Neural cell (in vitro differentiated cells): ENCODE data around the gene P2RY8. TPM values are rescaled to one million over a fixed set of nuclear protein-coding genes. Genes with fewer than 3 reads are reported as not detected.
"Not testable (repeated sequence)": the region's sequence is repeated elsewhere in the genome, so short reads cannot be mapped to it uniquely, and the experiment has no call there.

Experiments
- H2AFZ ChIP-seq: fragments of 200-600, 300-800 bp; sonication (generic), shearing (Covaris generic); 2 replicates; pipeline ENCODE4 v1.6.0; 2014; ENCODE audit warnings: low read depth, mild to moderate bottlenecking, antibody characterized with exemption, low read length, moderate library complexity
- H3F3A ChIP-seq: fragments of 200-600 bp; shearing (Covaris generic); 2 replicates; pipeline ENCODE4 v1.6.1; 2016; ENCODE audit warnings: mild to moderate bottlenecking, moderate library complexity, mixed read lengths, antibody characterized with exemption, low read length; ENCODE audit not compliant: insufficient read depth, poor library complexity, severe bottlenecking
- H3K27ac ChIP-seq: fragments of 200-600, 300-800 bp; sonication (generic), shearing (Covaris generic); 2 replicates; pipeline ENCODE4 v1.5.1; 2014; ENCODE audit warnings: mild to moderate bottlenecking, low read length, moderate library complexity
- H3K27me3 ChIP-seq: fragments of 300-800, 200-600 bp; sonication (generic), shearing (Covaris generic); 2 replicates; pipeline ENCODE4 v1.6.0; 2014; ENCODE audit warnings: mild to moderate bottlenecking, low read depth, low read length, moderate library complexity; ENCODE audit not compliant: insufficient read depth
- H3K36me3 ChIP-seq: fragments of 300-800, 200-600 bp; sonication (generic), shearing (Covaris generic); 2 replicates; pipeline ENCODE4 v1.5.1; 2014; ENCODE audit warnings: mild to moderate bottlenecking, antibody characterized with exemption, low read length, moderate library complexity; ENCODE audit not compliant: insufficient read depth
- H3K4me2 ChIP-seq: fragments of 300-800, 200-600 bp; sonication (generic), shearing (Covaris generic); 2 replicates; pipeline ENCODE4 v1.6.0; 2014; ENCODE audit warnings: mild to moderate bottlenecking, low read length
- H3K4me3 ChIP-seq: fragments of 300-800, 200-600 bp; sonication (generic), shearing (Covaris generic); 2 replicates; pipeline ENCODE4 v1.5.1; 2014; ENCODE audit warnings: mild to moderate bottlenecking, low read length, moderate library complexity
- H3K79me2 ChIP-seq: fragments of 200-600 bp; shearing (Covaris generic); replicated peaks from 2 replicates; pipeline ENCODE4 v1.6.0; 2014; ENCODE audit warnings: mild to moderate bottlenecking, low read length, moderate library complexity; ENCODE audit not compliant: insufficient read depth
- H3K9ac ChIP-seq: fragments of 300-800, 200-600 bp; sonication (generic), shearing (Covaris generic); 2 replicates; pipeline ENCODE4 v1.6.1; 2016; ENCODE audit warnings: mild to moderate bottlenecking, low read length, mixed read lengths
- H3K9me2 ChIP-seq: fragments of 200-600 bp; shearing (Covaris generic); 2 replicates; pipeline ENCODE4 v1.6.1; 2016; ENCODE audit warnings: mild to moderate bottlenecking, low read length, mixed read lengths; ENCODE audit not compliant: insufficient read depth
- H3K9me3 ChIP-seq: fragments of 200-600, 300-800 bp; sonication (generic), shearing (Covaris generic); 2 replicates; pipeline ENCODE4 v1.6.1; 2016; ENCODE audit warnings: mild to moderate bottlenecking, mixed run types, low read length, moderate library complexity, mixed read lengths
- H4K20me1 ChIP-seq: fragments of 200-600 bp; shearing (Covaris generic); 2 replicates; pipeline ENCODE4 v1.6.1; 2016; ENCODE audit warnings: mild to moderate bottlenecking, mixed run types; ENCODE audit not compliant: insufficient read depth
- EP300 ChIP-seq: fragments of 450-650 bp; conservative IDR thresholded peaks from 2 replicates; pipeline ENCODE4 v1.6.1; 2014; ENCODE audit warnings: antibody characterized with exemption, mild to moderate bottlenecking, moderate library complexity; ENCODE audit not compliant: poor library complexity, severe bottlenecking
- EZH2 ChIP-seq: fragments of 200-600, 300-800 bp; shearing (Covaris generic), sonication (generic); IDR thresholded peaks from 2 replicates; pipeline ENCODE4 v1.6.1; 2014; ENCODE audit warnings: antibody characterized with exemption, low read length, borderline replicate concordance, mild to moderate bottlenecking; ENCODE audit not compliant: insufficient read depth, poor library complexity, severe bottlenecking
- MXI1 ChIP-seq: fragments of 450-650 bp; conservative IDR thresholded peaks from 2 replicates; pipeline ENCODE4 v1.6.1; 2014; ENCODE audit warnings: antibody characterized with exemption, mild to moderate bottlenecking; ENCODE audit not compliant: poor library complexity, severe bottlenecking
- POLR2AphosphoS5 ChIP-seq: IDR thresholded peaks from 2 replicates; pipeline ENCODE4 v1.6.1; 2012
- RAD21 ChIP-seq: fragments of 450-650 bp; conservative IDR thresholded peaks from 2 replicates; pipeline ENCODE4 v1.6.1; 2014; ENCODE audit warnings: antibody characterized with exemption, mild to moderate bottlenecking, moderate library complexity
- SMC3 ChIP-seq: fragments of 450-650 bp; conservative IDR thresholded peaks from 2 replicates; pipeline ENCODE4 v1.6.1; 2014; ENCODE audit warnings: antibody characterized with exemption, mild to moderate bottlenecking, moderate library complexity; ENCODE audit not compliant: poor library complexity
- TAF1 ChIP-seq: IDR thresholded peaks from 2 replicates; pipeline ENCODE4 v1.6.1; 2012; ENCODE audit warnings: low read depth
- polyA plus RNA-seq: library from polyadenylated mRNA; depleted of rRNA; stranded (reverse); fragments of >200 nt; gene quantifications from 2 replicates; pipeline ENCODE4 v1.2.3, GENCODE V29; 2014
- TF ChIP-seq, protein P1 (sequence below): IDR thresholded peaks from 2 replicates; pipeline ENCODE4 v1.6.1; 2012; ENCODE audit warnings: borderline replicate concordance
- TF ChIP-seq, protein P2 (sequence below): fragments of 450-650 bp; IDR thresholded peaks from 2 replicates; pipeline ENCODE4 v1.5.1; 2014; ENCODE audit warnings: antibody characterized with exemption, mild to moderate bottlenecking, moderate library complexity; ENCODE audit not compliant: poor library complexity, severe bottlenecking

The P2RY8 gene
- polyA plus RNA-seq, 1 donor from 2014 or later: not detected

DNA sequence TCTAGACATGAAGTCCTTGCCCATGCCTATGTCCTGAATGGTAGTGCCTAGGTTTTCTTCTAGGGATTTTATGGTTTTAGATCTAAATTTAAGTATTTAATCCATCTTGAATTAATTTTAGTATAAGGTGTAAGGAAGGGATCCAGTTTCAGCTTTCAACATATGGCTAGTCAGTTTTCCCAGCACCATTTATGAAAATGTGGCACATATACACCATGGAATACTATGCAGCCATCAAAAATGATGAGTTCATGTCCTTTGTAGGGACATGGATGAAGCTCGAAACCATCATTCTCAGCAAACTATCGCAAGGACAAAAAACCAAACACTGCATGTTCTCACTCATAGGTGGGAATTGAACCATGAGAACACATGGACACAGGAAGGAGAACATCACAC lies 54.5 kb downstream of the P2RY8 start:
- H3K36me3 ChIP-seq: not testable (repeated sequence)

DNA sequence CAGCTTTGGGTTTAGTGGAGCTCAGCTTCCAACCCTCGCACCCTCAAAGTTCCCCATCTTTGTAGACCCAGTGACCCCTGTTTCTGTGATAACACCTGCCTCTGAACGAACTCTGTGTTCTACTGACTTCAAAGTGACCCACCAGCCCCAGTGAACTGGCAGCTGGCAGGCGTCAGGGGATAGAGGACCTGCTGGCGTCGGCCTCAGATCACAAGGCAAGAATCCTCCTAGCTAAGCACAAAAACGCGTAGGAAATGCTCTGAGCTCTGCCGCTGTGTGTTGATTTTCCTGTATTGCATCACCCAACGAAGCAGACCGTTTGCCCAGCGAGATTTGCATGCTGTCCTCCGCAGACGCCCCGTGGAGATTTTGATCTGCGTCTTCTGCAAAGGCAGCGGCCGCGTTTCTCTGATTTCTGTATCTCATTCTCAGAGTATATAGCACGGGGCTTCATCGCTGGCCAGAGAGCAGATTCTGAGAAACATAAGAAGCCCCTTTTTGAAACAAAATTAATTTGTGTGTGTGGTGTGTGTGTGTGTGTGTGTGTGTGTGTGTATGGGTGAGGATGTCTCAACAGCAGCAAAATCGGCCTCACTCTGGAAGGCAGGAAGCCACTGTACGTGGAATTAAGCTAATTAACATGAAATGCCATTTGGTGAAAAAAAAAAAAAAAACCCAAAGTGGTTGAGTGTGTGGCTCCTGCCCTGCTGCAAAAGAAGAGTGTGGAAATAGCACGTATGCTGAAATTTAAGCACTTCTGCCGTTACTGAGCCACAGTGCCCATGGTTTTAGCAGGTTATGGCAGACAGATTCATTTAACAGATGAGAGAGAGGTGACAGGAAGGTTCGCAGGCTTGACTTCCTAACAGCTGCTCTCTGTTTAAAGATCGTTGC lies 55.1 kb downstream of the P2RY8 start:
- peak overlapping the region; percentile 39 for H3K9ac ChIP-seq
- no peak overlapping the region for H3K4me2 ChIP-seq
- no peaks in the 10 kb centered on the region for H3F3A ChIP-seq
- H2AFZ ChIP-seq: peak overlapping the region; percentile 25
- no peaks in the 10 kb centered on the region for H3K9me2 ChIP-seq
- H3K27ac ChIP-seq: peak overlapping the region; percentile 37
- no peaks in the 10 kb centered on the region for H3K9me3 ChIP-seq
- H3K27me3 ChIP-seq: no peaks in the 10 kb centered on the region
- no peaks in the 10 kb centered on the region for H3K79me2 ChIP-seq
- peak; percentile 12 for TF ChIP-seq RAD21
- TF ChIP-seq EP300: no peak
- no peaks in the 10 kb centered on the region for H3K36me3 ChIP-seq
- no peaks in the 10 kb centered on the region for H4K20me1 ChIP-seq
- H3K4me3 ChIP-seq: peak overlapping the region; percentile 37

More for the DNA sequence above, 54.5 kb downstream of the P2RY8 start:
- not testable (repeated sequence) for H2AFZ ChIP-seq, H3K79me2 ChIP-seq, H3F3A ChIP-seq, H3K9me3 ChIP-seq, H3K4me3 ChIP-seq, H3K9me2 ChIP-seq, H3K9ac ChIP-seq, H3K27ac ChIP-seq, H3K27me3 ChIP-seq, H3K4me2 ChIP-seq, H4K20me1 ChIP-seq

DNA sequence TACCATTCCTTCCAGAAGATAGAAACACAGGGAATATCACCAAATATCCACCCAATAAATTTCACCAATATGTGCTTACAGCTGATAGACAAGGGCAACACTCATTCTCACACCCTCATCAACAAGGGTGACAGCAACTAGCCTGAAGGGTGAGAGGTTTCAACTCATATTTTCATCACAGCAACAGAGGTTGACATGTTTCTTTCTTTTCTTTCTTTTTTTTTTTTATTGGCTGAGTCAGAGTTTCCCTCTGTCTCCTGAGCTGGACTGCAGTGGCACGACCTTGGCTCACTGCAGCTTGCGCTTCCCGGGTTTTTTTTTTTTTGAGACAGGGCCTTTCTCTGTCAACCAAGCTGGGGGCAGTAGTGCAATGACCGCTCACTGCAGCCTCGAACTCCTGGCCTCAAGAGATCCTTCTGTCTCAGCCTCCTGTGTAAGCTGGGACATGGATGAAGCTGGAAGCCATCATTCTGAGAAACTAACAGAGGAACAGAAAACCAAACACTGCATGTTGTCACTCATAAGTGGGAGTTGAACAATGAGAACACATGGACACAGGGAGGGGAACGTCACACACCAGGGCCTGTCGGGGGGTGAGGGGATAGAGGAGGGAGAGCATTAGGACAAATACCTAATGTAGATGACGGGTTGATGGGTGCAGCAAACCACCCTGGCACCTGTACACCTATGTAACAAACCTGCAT lies 56.8 kb downstream of the P2RY8 start:
- H3K27ac ChIP-seq: no peak overlapping the region
- H4K20me1 ChIP-seq: no peaks in the 10 kb centered on the region
- H2AFZ ChIP-seq: no peak overlapping the region
- H3F3A ChIP-seq: no peaks in the 10 kb centered on the region
- no peaks in the 10 kb centered on the region for H3K9me3 ChIP-seq
- H3K4me3 ChIP-seq: no peak overlapping the region
- no peaks in the 10 kb centered on the region for H3K79me2 ChIP-seq
- H3K36me3 ChIP-seq: no peaks in the 10 kb centered on the region
- no peaks in the 10 kb centered on the region for H3K9me2 ChIP-seq
- H3K27me3 ChIP-seq: no peaks in the 10 kb centered on the region
- no peak overlapping the region for H3K4me2 ChIP-seq
- no peak for TF ChIP-seq MXI1
- TF ChIP-seq EP300: no peak
- TF ChIP-seq, protein P1, sequence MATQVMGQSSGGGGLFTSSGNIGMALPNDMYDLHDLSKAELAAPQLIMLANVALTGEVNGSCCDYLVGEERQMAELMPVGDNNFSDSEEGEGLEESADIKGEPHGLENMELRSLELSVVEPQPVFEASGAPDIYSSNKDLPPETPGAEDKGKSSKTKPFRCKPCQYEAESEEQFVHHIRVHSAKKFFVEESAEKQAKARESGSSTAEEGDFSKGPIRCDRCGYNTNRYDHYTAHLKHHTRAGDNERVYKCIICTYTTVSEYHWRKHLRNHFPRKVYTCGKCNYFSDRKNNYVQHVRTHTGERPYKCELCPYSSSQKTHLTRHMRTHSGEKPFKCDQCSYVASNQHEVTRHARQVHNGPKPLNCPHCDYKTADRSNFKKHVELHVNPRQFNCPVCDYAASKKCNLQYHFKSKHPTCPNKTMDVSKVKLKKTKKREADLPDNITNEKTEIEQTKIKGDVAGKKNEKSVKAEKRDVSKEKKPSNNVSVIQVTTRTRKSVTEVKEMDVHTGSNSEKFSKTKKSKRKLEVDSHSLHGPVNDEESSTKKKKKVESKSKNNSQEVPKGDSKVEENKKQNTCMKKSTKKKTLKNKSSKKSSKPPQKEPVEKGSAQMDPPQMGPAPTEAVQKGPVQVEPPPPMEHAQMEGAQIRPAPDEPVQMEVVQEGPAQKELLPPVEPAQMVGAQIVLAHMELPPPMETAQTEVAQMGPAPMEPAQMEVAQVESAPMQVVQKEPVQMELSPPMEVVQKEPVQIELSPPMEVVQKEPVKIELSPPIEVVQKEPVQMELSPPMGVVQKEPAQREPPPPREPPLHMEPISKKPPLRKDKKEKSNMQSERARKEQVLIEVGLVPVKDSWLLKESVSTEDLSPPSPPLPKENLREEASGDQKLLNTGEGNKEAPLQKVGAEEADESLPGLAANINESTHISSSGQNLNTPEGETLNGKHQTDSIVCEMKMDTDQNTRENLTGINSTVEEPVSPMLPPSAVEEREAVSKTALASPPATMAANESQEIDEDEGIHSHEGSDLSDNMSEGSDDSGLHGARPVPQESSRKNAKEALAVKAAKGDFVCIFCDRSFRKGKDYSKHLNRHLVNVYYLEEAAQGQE: no peak
- no peak for TF ChIP-seq TAF1
- TF ChIP-seq POLR2AphosphoS5: no peak
- TF ChIP-seq SMC3: no peak
- TF ChIP-seq, protein P2, sequence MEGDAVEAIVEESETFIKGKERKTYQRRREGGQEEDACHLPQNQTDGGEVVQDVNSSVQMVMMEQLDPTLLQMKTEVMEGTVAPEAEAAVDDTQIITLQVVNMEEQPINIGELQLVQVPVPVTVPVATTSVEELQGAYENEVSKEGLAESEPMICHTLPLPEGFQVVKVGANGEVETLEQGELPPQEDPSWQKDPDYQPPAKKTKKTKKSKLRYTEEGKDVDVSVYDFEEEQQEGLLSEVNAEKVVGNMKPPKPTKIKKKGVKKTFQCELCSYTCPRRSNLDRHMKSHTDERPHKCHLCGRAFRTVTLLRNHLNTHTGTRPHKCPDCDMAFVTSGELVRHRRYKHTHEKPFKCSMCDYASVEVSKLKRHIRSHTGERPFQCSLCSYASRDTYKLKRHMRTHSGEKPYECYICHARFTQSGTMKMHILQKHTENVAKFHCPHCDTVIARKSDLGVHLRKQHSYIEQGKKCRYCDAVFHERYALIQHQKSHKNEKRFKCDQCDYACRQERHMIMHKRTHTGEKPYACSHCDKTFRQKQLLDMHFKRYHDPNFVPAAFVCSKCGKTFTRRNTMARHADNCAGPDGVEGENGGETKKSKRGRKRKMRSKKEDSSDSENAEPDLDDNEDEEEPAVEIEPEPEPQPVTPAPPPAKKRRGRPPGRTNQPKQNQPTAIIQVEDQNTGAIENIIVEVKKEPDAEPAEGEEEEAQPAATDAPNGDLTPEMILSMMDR: no peak
- TF ChIP-seq RAD21: no peak
- no peak for TF ChIP-seq EZH2
- no peak overlapping the region for H3K9ac ChIP-seq
